K562 (cell line): ENCODE results near the gene CC2D2B. TPM values are rescaled to one million over a fixed set of nuclear protein-coding genes. Genes with fewer than 3 reads are reported as not detected.
"Not testable (repeated sequence)": the region's sequence is repeated elsewhere in the genome, so short reads cannot be mapped to it uniquely, and the experiment has no call there.

Experiments
- ATAC-seq: fragments of 200-7000 bp; cut with Tn5 transposase; 3 replicates; pipeline ENCODE4 v1.9.1; 2020; ENCODE audit warnings: moderate library complexity
- BruUV-seq: library from RNA; stranded (reverse); fragments of 400-500 nt; replicated peaks from 2 replicates; lab custom pipeline; 2021; lab: Mats Ljungman, UMichigan
- CTCF ChIA-PET: fragments of 300-600 bp; formaldehyde crosslinking; extraction: SDS; loops from one replicate; lab custom pipeline; 2021; ENCODE audit warnings: low intra/inter-chr PET ratio; lab: Yijun Ruan, JAX
- POLR2A ChIA-PET: fragments of 300-600, 350-650 bp; sonication (Branson Sonifier 250); formaldehyde crosslinking; extraction: SDS; loops from one replicate; lab custom pipeline; 2021; ENCODE audit warnings: antibody characterized with exemption, inconsistent platforms; lab: Yijun Ruan, JAX
- DNase-seq, 4 experiments: peaks; one replicate each; pipeline versions ENCODE4 v3.0.0 to v3.0.0-alpha.2; 2011 to 2018; ENCODE audit warnings: low spot score in 3 of 4, mixed read lengths in 3 of 4; ENCODE audit errors: extremely low read depth in 1 of 4
- FAIRE-seq: peaks from 2 replicates; lab custom pipeline; 2011; peaks lifted over from hg19 to GRCh38; lab: Jason Lieb, UNC
- H2AFZ ChIP-seq: 2 replicates; pipeline ENCODE4 v1.6.0; 2011; ENCODE audit warnings: low read depth, low read length, control low read depth, inconsistent platforms
- H3K27ac ChIP-seq: fragments of 200-600 bp; 3 replicates; pipeline ENCODE4 v1.8.0; 2011; ENCODE audit warnings: low read depth, mild to moderate bottlenecking, control low read depth, inconsistent platforms, low read length, moderate library complexity, mixed read lengths; ENCODE audit errors: extremely low read depth
- H3K27me3 ChIP-seq, 2 experiments: fragments of 300-600 bp in 1 of 2; 2 replicates in 1 of 2; 3 replicates in 1 of 2; pipeline versions ENCODE4 v1.6.0 to v1.8.0; 2011; ENCODE audit warnings: inconsistent platforms in 2 of 2, low read length in 2 of 2, mild to moderate bottlenecking in 1 of 2, mixed read lengths in 1 of 2, moderate library complexity in 1 of 2; ENCODE audit not compliant: control insufficient read depth in 2 of 2, insufficient read depth in 2 of 2
- H3K36me3 ChIP-seq: fragments of 300-600 bp; 3 replicates; pipeline ENCODE4 v1.8.0; 2011; ENCODE audit warnings: mild to moderate bottlenecking, low read length, inconsistent platforms; ENCODE audit not compliant: control insufficient read depth, insufficient read depth
- H3K4me1 ChIP-seq, 2 experiments: fragments of 200-600 bp in 1 of 2; replicated peaks in 1 of 2; 2 replicates in 1 of 2; 3 replicates in 1 of 2; pipeline versions ENCODE4 v1.5.1 to v1.8.0; 2011; ENCODE audit warnings: inconsistent platforms in 2 of 2, low read length in 2 of 2, mild to moderate bottlenecking in 1 of 2, mixed read lengths in 1 of 2, moderate library complexity in 1 of 2; ENCODE audit not compliant: control insufficient read depth in 2 of 2, insufficient read depth in 2 of 2
- H3K4me2 ChIP-seq: 2 replicates; pipeline ENCODE4 v1.6.1; 2011; ENCODE audit warnings: low read length, control low read depth, inconsistent platforms, mixed read lengths; ENCODE audit not compliant: insufficient read depth
- H3K4me3 ChIP-seq: fragments of 200-600 bp; sonication (generic), shearing (Covaris generic); 2 replicates; pipeline ENCODE4 v1.5.1; 2016; ENCODE audit warnings: control low read depth, inconsistent platforms
- H3K79me2 ChIP-seq: fragments of 200-600 bp; 3 replicates; pipeline ENCODE4 v1.8.0; 2011; ENCODE audit warnings: low read length, inconsistent platforms; ENCODE audit not compliant: control insufficient read depth, insufficient read depth
- H3K9ac ChIP-seq, 2 experiments: 2 replicates each; pipeline versions ENCODE4 v1.6.0 to v1.6.1; 2011; ENCODE audit warnings: low read depth in 2 of 2, low read length in 2 of 2, control low read depth in 1 of 2, inconsistent platforms in 1 of 2, mild to moderate bottlenecking in 1 of 2, mixed read lengths in 1 of 2; ENCODE audit not compliant: insufficient read depth in 1 of 2
- H3K9me1 ChIP-seq: one replicate; pipeline ENCODE4 v1.6.0; 2011; ENCODE audit warnings: inconsistent platforms, mild to moderate bottlenecking, low read length, moderate library complexity; ENCODE audit not compliant: control insufficient read depth, insufficient read depth
- H3K9me3 ChIP-seq: replicated peaks from 2 replicates; pipeline ENCODE4 v1.5.1; 2011; ENCODE audit warnings: low read depth, low read length, inconsistent platforms; ENCODE audit not compliant: control insufficient read depth, insufficient read depth
- H4K20me1 ChIP-seq: replicated peaks from 2 replicates; pipeline ENCODE4 v1.6.1; 2011; ENCODE audit warnings: low read length, inconsistent platforms, mixed read lengths; ENCODE audit not compliant: control insufficient read depth, insufficient read depth
- HNRNPH1 ChIP-seq: fragments of 200-400 bp; formaldehyde crosslinking; optimal IDR thresholded peaks from 2 replicates; pipeline ENCODE3; 2017; ENCODE audit warnings: low read depth, mild to moderate bottlenecking, low read length, moderate library complexity
- RFX1 ChIP-seq: fragments of 450-650 bp; IDR thresholded peaks from 2 replicates; pipeline ENCODE4 v1.6.1; 2016; ENCODE audit warnings: mild to moderate bottlenecking, moderate library complexity
- in situ Hi-C: fragments of 300-500 bp; cut with MboI; formaldehyde crosslinking; loops from 4 replicates; pipeline ENCODE4 v1.15.0; 2018; ENCODE audit warnings: inconsistent platforms, mixed read lengths
- intact Hi-C: fragments of 100-400 bp; cut with micrococcal nuclease; formaldehyde crosslinking; loops from 2 replicates; pipeline ENCODE4 v1.14.2; 2022
- polyA plus RNA-seq, 8 experiments: library from polyadenylated mRNA; depleted of rRNA in 4 of 8; stranded (reverse) in 5 of 8; unstranded in 3 of 8; fragments of >200 nt; fragmentation: Nextera tagmentation in 2 of 8; fragmentation: Illumina TruSeq in 1 of 8; extraction: Ambion mirVana in 2 of 8; extraction: Trizol in 1 of 8; gene quantifications; 2 replicates each; pipeline versions ENCODE4 v1.2.1 to v1.2.3, GENCODE V29; 2011 to 2014; ENCODE audit warnings: inconsistent platforms in 1 of 8, missing spikeins in 1 of 8
- total RNA-seq, 7 experiments: library from RNA; depleted of rRNA in 6 of 7; stranded (reverse); fragments of >200 nt in 6 of 7; fragmentation: Illumina TruSeq in 2 of 7; extraction: Trizol in 2 of 7; gene quantifications; 2 replicates each; pipeline versions ENCODE4 v1.2.1 to v1.2.3, GENCODE V29; 2011 to 2021; ENCODE audit warnings: low replicate concordance in 1 of 7
- TF ChIP-seq, protein P1 (sequence below): sonication (generic); formaldehyde crosslinking; IDR thresholded peaks from 2 replicates; pipeline ENCODE4 v1.5.0; 2020; ENCODE audit warnings: missing genetic modification reagents
- TF ChIP-seq, protein P2 (sequence below): sonication (generic); formaldehyde crosslinking; IDR thresholded peaks from 2 replicates; pipeline ENCODE4 v1.8.1; 2023; ENCODE audit warnings: mild to moderate bottlenecking, missing genetic modification reagents

The CC2D2B gene
- total and polyA plus RNA-seq, 9 of the 15 experiments (the other 6 are each of a cell fraction or from before 2014, with no cell fraction given), result 0.10 to 0.34 (median 0.20) TPM; not detected in 5

DNA sequence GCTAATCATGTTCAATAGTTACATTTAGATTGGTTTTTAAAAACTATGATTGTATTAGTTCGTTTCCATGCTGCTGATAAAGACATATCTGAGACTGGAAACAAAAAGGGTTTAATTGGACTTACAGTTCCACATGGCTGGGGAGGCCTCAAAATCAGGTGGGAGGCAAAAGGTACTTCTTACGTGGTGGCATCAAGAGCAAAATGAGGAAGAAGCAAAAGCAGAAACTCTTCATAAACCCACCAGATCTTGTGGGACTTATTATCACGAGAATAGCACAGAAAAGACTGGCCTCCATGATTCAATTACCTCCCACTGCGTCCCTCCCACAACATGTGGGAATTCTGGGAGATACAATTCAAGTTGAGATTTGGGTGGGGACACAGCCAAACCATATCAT is 34.1 kb upstream of the CC2D2B start (continued):
- TF ChIP-seq, protein P1, sequence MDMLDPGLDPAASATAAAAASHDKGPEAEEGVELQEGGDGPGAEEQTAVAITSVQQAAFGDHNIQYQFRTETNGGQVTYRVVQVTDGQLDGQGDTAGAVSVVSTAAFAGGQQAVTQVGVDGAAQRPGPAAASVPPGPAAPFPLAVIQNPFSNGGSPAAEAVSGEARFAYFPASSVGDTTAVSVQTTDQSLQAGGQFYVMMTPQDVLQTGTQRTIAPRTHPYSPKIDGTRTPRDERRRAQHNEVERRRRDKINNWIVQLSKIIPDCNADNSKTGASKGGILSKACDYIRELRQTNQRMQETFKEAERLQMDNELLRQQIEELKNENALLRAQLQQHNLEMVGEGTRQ (CRISPR knock-in tag), result no peak
- TF ChIP-seq RFX1 (no peak), HNRNPH1 (no peak)
- TF ChIP-seq, protein P2, sequence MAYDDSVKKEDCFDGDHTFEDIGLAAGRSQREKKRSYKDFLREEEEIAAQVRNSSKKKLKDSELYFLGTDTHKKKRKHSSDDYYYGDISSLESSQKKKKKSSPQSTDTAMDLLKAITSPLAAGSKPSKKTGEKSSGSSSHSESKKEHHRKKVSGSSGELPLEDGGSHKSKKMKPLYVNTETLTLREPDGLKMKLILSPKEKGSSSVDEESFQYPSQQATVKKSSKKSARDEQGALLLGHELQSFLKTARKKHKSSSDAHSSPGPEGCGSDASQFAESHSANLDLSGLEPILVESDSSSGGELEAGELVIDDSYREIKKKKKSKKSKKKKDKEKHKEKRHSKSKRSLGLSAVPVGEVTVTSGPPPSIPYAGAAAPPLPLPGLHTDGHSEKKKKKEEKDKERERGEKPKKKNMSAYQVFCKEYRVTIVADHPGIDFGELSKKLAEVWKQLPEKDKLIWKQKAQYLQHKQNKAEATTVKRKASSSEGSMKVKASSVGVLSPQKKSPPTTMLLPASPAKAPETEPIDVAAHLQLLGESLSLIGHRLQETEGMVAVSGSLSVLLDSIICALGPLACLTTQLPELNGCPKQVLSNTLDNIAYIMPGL (CRISPR knock-in tag), result no peak

DNA sequence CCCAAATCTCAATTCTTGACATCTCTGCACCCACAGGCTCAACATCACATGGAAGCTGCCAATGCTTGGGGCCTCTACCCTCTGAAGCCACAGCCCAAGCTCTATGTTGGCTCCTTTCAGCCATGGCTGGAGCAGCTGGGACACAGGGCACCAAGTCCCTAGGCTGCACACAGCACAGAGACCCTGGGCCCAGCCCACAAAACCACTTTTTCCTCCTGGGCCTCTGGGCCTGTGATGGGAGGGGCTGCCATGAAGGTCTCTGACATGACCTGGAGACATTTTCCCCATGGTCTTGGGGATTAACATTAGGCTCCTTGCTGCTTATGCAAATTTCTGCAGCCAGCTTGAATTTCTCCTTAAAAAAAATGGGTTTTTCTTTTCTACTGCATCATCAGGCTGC is 33.0 kb upstream of the CC2D2B start:
- H3K4me2 ChIP-seq, DNase-seq, H3K79me2 ChIP-seq, ATAC-seq, BruUV-seq, H3K27me3 ChIP-seq, intact Hi-C loops, CTCF ChIA-PET, H3K9ac ChIP-seq, H3K9me1 ChIP-seq, H3K27ac ChIP-seq, H3K9me3 ChIP-seq, H3K4me3 ChIP-seq, FAIRE-seq, H2AFZ ChIP-seq, H4K20me1 ChIP-seq, in situ Hi-C loops, H3K4me1 ChIP-seq: not testable (repeated sequence)
- peaks cover 20% of the 10 kb centered on the region; the same call in 1 of the 3 replicates for H3K36me3 ChIP-seq
- POLR2A ChIA-PET, result interaction anchor here (0.6 to 1.4 kb wide), 3 partner anchors 13 to 28 kb away, joined by 3 to 5 read pairs (median 3); no protein-coding TSS in a partner anchor
